Esophagus muscularis mucosa (tissue), 4 donors: ENCODE measurements around the gene FGD6. TPM values are rescaled to one million over a fixed set of nuclear protein-coding genes. Genes with fewer than 3 reads are reported as not detected.

Experiments
- DNase-seq: peaks from one replicate; pipeline ENCODE4 v3.0.0-alpha.2; 2017; ENCODE audit errors: extremely low spot score
- H3K27ac ChIP-seq, 4 donors: fragments of 200-600 bp; sonication (generic); replicated peaks in 1 of 4; 1 replicate in 3 of 4; 2 replicates in 1 of 4; pipeline ENCODE4 v1.5.1; 2016 to 2019; ENCODE audit warnings: mild to moderate bottlenecking in 1 of 4
- H3K27me3 ChIP-seq, 4 donors: fragments of 200-600 bp; sonication (generic); one replicate each; pipeline versions ENCODE4 v1.5.1 to v1.6.0; 2016 to 2019
- H3K36me3 ChIP-seq, 4 donors: fragments of 200-600 bp; sonication (generic); one replicate each; pipeline ENCODE4 v1.5.1; 2016 to 2019
- H3K4me1 ChIP-seq, 4 donors: fragments of 200-600 bp; sonication (generic); one replicate each; pipeline ENCODE4 v1.5.1; 2016 to 2019
- H3K4me3 ChIP-seq, 4 donors: fragments of 200-600 bp; sonication (generic); 1 replicate in 2 of 4; 2 replicates in 2 of 4; pipeline ENCODE4 v1.5.1; 2016 to 2019; ENCODE audit warnings: mild to moderate bottlenecking in 4 of 4, moderate library complexity in 1 of 4
- H3K9me3 ChIP-seq, 4 donors: fragments of 200-600 bp; sonication (generic); 1 replicate in 3 of 4; 2 replicates in 1 of 4; pipeline ENCODE4 v1.5.1; 2016 to 2019
- CTCF ChIP-seq, 3 experiments: fragments of 200-600 bp in 2 of 3; fragments of 450-650 bp in 1 of 3; sonication (generic) in 2 of 3; IDR thresholded peaks; one replicate each; pipeline ENCODE4 v1.5.1; 2017 to 2019; ENCODE audit warnings: antibody characterized with exemption in 3 of 3, mild to moderate bottlenecking in 2 of 3, moderate library complexity in 1 of 3
- EP300 ChIP-seq: sonication (generic); formaldehyde crosslinking; IDR thresholded peaks from one replicate; pipeline ENCODE4 v1.6.1; 2017; ENCODE audit warnings: antibody characterized with exemption
- POLR2A ChIP-seq: fragments of 450-650 bp; IDR thresholded peaks from one replicate; pipeline ENCODE4 v1.6.1; 2017; ENCODE audit warnings: antibody characterized with exemption, moderate library complexity, mild to moderate bottlenecking, low read depth
- POLR2AphosphoS5 ChIP-seq, 2 donors: sonication (generic); formaldehyde crosslinking; IDR thresholded peaks; one replicate each; pipeline ENCODE4 v1.6.1; 2017; ENCODE audit warnings: antibody characterized with exemption in 2 of 2
- WGBS: methylation state at CpG from one replicate; pipeline ENCODE4 v1.1.5; 2018; 5-methylcytosine and 5-hydroxymethylcytosine counted together
- intact Hi-C: fragments of 100-400 bp; cut with DNase I; formaldehyde crosslinking; loops from one replicate; pipeline ENCODE4 v1.15.1; 2023
- total RNA-seq, 4 donors: library from RNA; depleted of rRNA; stranded (reverse); fragments of >200 nt; gene quantifications; one replicate each; pipeline versions ENCODE4 v1.1.0 to v1.2.1, GENCODE V29; 2016

Gene FGD6
- total RNA-seq, 4 donors from 2014 or later: 30.5 to 48.6 (median 37.3) TPM

GRCh38 chr12:95054206-95054605 lies 163.1 kb downstream of the FGD6 start:
- Histone ChIP-seq H3K9me3 (no peaks in the 10 kb centered on the region), H3K27ac (no peak overlapping the region), H3K27me3 (no peaks in the 10 kb centered on the region), H3K36me3 (peaks cover 36 to 81% (median 71%) of the 10 kb centered on the region in 4 donors), H3K4me3 (no peak overlapping the region), H3K4me1 (peaks cover 0 to 18% (median 14%) of the 10 kb centered on the region in 4 donors)
- intact Hi-C loops: no loop called here
- no peak for DNase-seq
- TF ChIP-seq POLR2A (no peak), EP300 (no peak), CTCF (IDR thresholded peaks at IDR 0.05) (no peak), POLR2AphosphoS5 (IDR thresholded peaks at IDR 0.05) (no peak)
- 60% methylated on average over 2 of the region's 2 CpGs for WGBS

- intact Hi-C loops: no loop called here
- H3K27me3 ChIP-seq: no peaks in the 10 kb centered on the region
- no peak for TF ChIP-seq EP300
- TF ChIP-seq CTCF (IDR thresholded peaks at IDR 0.05): no peak
- 88% methylated on average over 4 of the region's 4 CpGs for WGBS
- no peak overlapping the region for H3K4me3 ChIP-seq
- peaks cover 0 to 18% (median 14%) of the 10 kb centered on the region in 4 donors for H3K4me1 ChIP-seq
- no peaks in the 10 kb centered on the region for H3K9me3 ChIP-seq
- no peak for DNase-seq
- no peak overlapping the region for H3K27ac ChIP-seq
- peaks cover 35 to 81% (median 69%) of the 10 kb centered on the region in 4 donors for H3K36me3 ChIP-seq
Observed at GRCh38 chr12:95051241-95051640, 166.0 kb downstream of the FGD6 start.

- TF ChIP-seq CTCF (IDR thresholded peaks at IDR 0.05) (no peak), EP300 (no peak), POLR2AphosphoS5 (IDR thresholded peaks at IDR 0.05) (no peak), POLR2A (no peak)
- no peaks in the 10 kb centered on the region for H3K27me3 ChIP-seq
- peaks cover 11 to 97% (median 56%) of the 10 kb centered on the region in 4 donors for H3K36me3 ChIP-seq
- no peaks in the 10 kb centered on the region for H3K9me3 ChIP-seq
- no peak for DNase-seq
- H3K27ac ChIP-seq: no peak overlapping the region
- no peak overlapping the region for H3K4me3 ChIP-seq
- intact Hi-C loops: no loop called here
- no peaks in the 10 kb centered on the region for H3K4me1 ChIP-seq
- WGBS: 87% methylated on average over 2 of the region's 2 CpGs
Observed at GRCh38 chr12:95037906-95038305, 179.4 kb downstream of the FGD6 start.

- WGBS: 92% methylated on average over 1 of the region's 1 CpG
- Histone ChIP-seq H3K4me1 (no peaks in the 10 kb centered on the region), H3K27ac (no peak overlapping the region), H3K4me3 (no peak overlapping the region), H3K36me3 (peaks cover 8 to 100% (median 57%) of the 10 kb centered on the region in 4 donors), H3K27me3 (no peaks in the 10 kb centered on the region), H3K9me3 (no peaks in the 10 kb centered on the region)
- DNase-seq: no peak
- intact Hi-C loops: no loop called here
- no peak for TF ChIP-seq POLR2AphosphoS5 (IDR thresholded peaks at IDR 0.05)
- no peak for TF ChIP-seq POLR2A
Observed at GRCh38 chr12:95034750-95035149, 182.5 kb downstream of the FGD6 start.

Other genes with a start within 250 kb of the FGD6 start
- 100 to 1,000 TPM in 2 of 4 donors, 10 to 100 TPM in 2; 72.3 to 154 (median 106) TPM for gene NDUFA12, start 213.8 kb downstream of the FGD6 start, total RNA-seq
- gene NR2C1, start 143.8 kb downstream of the FGD6 start, total RNA-seq: 10 to 100 TPM; 31.5 to 57.3 (median 40.4) TPM
- gene VEZT, start 340 bp upstream of the FGD6 start, total RNA-seq: 10 to 100 TPM; 73.0 to 90.3 (median 87.0) TPM